ENCODE measurements around the gene NPHS1. TPM values are rescaled to one million over a fixed set of nuclear protein-coding genes. Genes with fewer than 3 reads are reported as not detected.
A peak's percentile ranks its signal among the peaks of the same experiment; 100 is the strongest.

The NPHS1 gene
- total RNA-seq, 1 donor = not detected

DNA sequence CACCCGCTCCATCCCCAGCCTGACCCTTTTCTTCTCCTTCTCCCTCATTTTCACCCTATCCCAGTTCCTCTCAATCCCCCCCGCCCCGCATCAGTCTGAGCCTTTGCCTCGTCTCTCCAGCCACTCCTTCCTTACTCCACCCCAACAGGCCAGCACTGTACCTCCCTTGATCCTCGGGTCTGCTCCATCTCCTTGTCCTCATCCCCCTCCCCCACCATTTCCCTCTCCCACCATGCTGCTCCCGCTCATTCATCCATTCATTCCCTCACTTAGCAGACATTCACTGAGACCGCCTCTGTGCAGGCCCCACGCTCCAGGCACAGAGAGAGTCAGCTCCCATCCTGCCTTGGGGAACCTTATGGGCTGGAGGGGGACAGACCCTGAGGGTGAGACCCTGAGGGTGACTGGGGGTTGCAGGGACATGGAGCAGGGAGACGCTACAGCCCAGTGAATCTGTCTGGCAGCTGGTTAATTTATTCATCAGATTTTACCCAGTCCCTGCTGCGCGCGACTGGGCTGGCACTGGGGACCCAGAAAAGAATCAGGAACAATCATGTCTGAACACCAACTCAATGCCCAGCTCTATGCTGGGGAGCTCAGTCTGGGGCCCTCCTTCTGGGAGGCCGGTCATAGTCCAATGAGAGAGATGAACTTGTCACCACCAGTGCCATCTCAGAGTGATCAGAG is 76.1 kb downstream of the NPHS1 start:
- H3K4me3 ChIP-seq (ENCODE audit: low read depth, low read length) = peak overlapping the region; percentile 73
- TF ChIP-seq, protein P1, sequence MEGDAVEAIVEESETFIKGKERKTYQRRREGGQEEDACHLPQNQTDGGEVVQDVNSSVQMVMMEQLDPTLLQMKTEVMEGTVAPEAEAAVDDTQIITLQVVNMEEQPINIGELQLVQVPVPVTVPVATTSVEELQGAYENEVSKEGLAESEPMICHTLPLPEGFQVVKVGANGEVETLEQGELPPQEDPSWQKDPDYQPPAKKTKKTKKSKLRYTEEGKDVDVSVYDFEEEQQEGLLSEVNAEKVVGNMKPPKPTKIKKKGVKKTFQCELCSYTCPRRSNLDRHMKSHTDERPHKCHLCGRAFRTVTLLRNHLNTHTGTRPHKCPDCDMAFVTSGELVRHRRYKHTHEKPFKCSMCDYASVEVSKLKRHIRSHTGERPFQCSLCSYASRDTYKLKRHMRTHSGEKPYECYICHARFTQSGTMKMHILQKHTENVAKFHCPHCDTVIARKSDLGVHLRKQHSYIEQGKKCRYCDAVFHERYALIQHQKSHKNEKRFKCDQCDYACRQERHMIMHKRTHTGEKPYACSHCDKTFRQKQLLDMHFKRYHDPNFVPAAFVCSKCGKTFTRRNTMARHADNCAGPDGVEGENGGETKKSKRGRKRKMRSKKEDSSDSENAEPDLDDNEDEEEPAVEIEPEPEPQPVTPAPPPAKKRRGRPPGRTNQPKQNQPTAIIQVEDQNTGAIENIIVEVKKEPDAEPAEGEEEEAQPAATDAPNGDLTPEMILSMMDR (IDR thresholded peaks at IDR 0.05; ENCODE audit: insufficient read depth, low read depth, low read length) = no peak
- no peak for DNase-seq (ENCODE audit: low read depth)

Small RNA genes within 50 kb of the gene (small RNA-seq; reads per million reads assigned to genes)
- not detected for gene RN7SL402P

Other genes with a start within 250 kb of the NPHS1 start
- 6.5 and 6.8 TPM in 2 replicates for gene HAUS5, start 239.8 kb downstream of the NPHS1 start, total RNA-seq
- 41.0 and 54.1 TPM in 2 replicates for gene RBM42, start 223.5 kb downstream of the NPHS1 start, total RNA-seq
- under 0.01 and 0.86 TPM in 2 replicates for gene ETV2, start 210.8 kb downstream of the NPHS1 start, total RNA-seq
- gene COX6B1, start 204.2 kb downstream of the NPHS1 start, total RNA-seq = 165 and 215 TPM in 2 replicates
- gene UPK1A, start 186.0 kb downstream of the NPHS1 start, total RNA-seq = not detected in 2 replicates
- not detected in 2 replicates for gene ZBTB32, start 147.9 kb downstream of the NPHS1 start, total RNA-seq
- 5.6 and 7.4 TPM in 2 replicates for gene KMT2B, start 134.5 kb downstream of the NPHS1 start, total RNA-seq
- 0.43 and 0.64 TPM in 2 replicates for gene IGFLR1, start 110.1 kb downstream of the NPHS1 start, total RNA-seq
- 4.7 and 5.8 TPM in 2 replicates for gene U2AF1L4, start 107.1 kb downstream of the NPHS1 start, total RNA-seq
- 14.7 and 18.7 TPM in 2 replicates for gene PSENEN, start 106.9 kb downstream of the NPHS1 start, total RNA-seq
- 13.8 and 14.2 TPM in 2 replicates for gene LIN37, start 103.9 kb downstream of the NPHS1 start, total RNA-seq
- gene HSPB6, start 95.5 kb downstream of the NPHS1 start, total RNA-seq = 20.7 and 44.8 TPM in 2 replicates
- gene PROSER3, start 94.3 kb downstream of the NPHS1 start, total RNA-seq = 8.7 and 9.5 TPM in 2 replicates
- gene ARHGAP33, start 76.9 kb downstream of the NPHS1 start, total RNA-seq = 1.7 and 2.3 TPM in 2 replicates
- gene PRODH2, start 39.7 kb downstream of the NPHS1 start, total RNA-seq = not detected in 2 replicates
- under 0.01 TPM in 1 of 2 replicates, not detected in the other for gene KIRREL2, start 4.4 kb upstream of the NPHS1 start, total RNA-seq
- gene APLP1, start 16.1 kb upstream of the NPHS1 start, total RNA-seq = 3.5 and 4.2 TPM in 2 replicates
- gene NFKBID, start 48.0 kb upstream of the NPHS1 start, total RNA-seq = 3.0 and 3.5 TPM in 2 replicates
- gene HCST, start 50.0 kb upstream of the NPHS1 start, total RNA-seq = 0.43 and 0.64 TPM in 2 replicates
- not detected in 2 replicates for gene TYROBP, start 55.8 kb upstream of the NPHS1 start, total RNA-seq
- gene LRFN3, start 83.9 kb upstream of the NPHS1 start, total RNA-seq = 3.5 and 6.8 TPM in 2 replicates
- 12.5 and 15.5 TPM in 2 replicates for gene SDHAF1, start 142.7 kb upstream of the NPHS1 start, total RNA-seq
- 0.32 TPM in 1 of 2 replicates, not detected in the other for gene SYNE4, start 156.3 kb upstream of the NPHS1 start, total RNA-seq
- gene ALKBH6, start 161.7 kb upstream of the NPHS1 start, total RNA-seq = 14.2 and 16.8 TPM in 2 replicates
- gene CLIP3, start 180.4 kb upstream of the NPHS1 start, total RNA-seq = 16.4 and 17.3 TPM in 2 replicates
- 2.9 and 4.3 TPM in 2 replicates for gene THAP8, start 201.8 kb upstream of the NPHS1 start, total RNA-seq
- 5.5 and 7.8 TPM in 2 replicates for gene WDR62, start 202.4 kb upstream of the NPHS1 start, total RNA-seq

All from fibroblast of villous mesenchyme (primary cell).